PC-3 (cell line): ENCODE measurements around the gene ECSIT.

Source experiments
- EZH2phosphoT487 ChIP-seq: fragments of 300-600 bp; sonication (generic); IDR thresholded peaks from 2 replicates; pipeline ENCODE4 v1.6.1; 2018; ENCODE audit warnings: mild to moderate bottlenecking, antibody characterized with exemption, low read length, borderline replicate concordance
- TF ChIP-seq, protein P1 (sequence below): fragments of 300-600 bp; sonication (generic); conservative IDR thresholded peaks from 2 replicates; pipeline ENCODE4 v1.5.1; 2017; ENCODE audit warnings: antibody characterized with exemption, low read depth, mild to moderate bottlenecking, low read length

GRCh38 chr19:11483366-11484111 is 45.4 kb downstream of the ECSIT start:
- TF ChIP-seq, protein P1, sequence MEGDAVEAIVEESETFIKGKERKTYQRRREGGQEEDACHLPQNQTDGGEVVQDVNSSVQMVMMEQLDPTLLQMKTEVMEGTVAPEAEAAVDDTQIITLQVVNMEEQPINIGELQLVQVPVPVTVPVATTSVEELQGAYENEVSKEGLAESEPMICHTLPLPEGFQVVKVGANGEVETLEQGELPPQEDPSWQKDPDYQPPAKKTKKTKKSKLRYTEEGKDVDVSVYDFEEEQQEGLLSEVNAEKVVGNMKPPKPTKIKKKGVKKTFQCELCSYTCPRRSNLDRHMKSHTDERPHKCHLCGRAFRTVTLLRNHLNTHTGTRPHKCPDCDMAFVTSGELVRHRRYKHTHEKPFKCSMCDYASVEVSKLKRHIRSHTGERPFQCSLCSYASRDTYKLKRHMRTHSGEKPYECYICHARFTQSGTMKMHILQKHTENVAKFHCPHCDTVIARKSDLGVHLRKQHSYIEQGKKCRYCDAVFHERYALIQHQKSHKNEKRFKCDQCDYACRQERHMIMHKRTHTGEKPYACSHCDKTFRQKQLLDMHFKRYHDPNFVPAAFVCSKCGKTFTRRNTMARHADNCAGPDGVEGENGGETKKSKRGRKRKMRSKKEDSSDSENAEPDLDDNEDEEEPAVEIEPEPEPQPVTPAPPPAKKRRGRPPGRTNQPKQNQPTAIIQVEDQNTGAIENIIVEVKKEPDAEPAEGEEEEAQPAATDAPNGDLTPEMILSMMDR: no peak
- no peak for TF ChIP-seq EZH2phosphoT487
